Activated naive CD8-positive, alpha-beta T cell treated with anti-CD3 and anti-CD28 coated beads, Interleukin-2, amount 50 U/mL, for 16 hours (primary cell): ENCODE results near the gene ALKBH4.
"Not testable (repeated sequence)": the region's sequence is repeated elsewhere in the genome, so short reads cannot be mapped to it uniquely, and the experiment has no call there.

Experiments
- DNase-seq: peaks from one replicate; pipeline ENCODE4 v3.0.0-alpha.2; 2020; ENCODE audit warnings: low read depth, low spot score

The ALKBH4 gene

DNA sequence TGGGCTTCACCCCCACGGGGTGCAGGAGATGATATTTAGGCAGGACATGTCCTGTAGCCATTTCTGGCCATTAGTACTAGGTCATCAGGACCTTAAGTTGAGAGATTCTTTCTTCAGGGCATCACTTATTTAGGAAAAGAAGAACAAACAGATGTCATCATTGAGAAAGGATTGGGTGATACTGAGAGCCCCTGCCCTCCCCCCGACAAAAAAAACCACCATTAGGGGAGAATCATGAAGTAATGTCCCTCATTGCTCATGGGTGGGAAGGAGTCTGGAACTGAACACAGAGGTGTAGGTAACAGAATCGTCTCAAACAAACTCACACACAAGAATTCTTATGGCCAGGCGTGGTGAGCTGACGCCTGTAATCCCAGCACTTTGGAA is 37.7 kb downstream of the ALKBH4 start:
- no peak for DNase-seq

DNA sequence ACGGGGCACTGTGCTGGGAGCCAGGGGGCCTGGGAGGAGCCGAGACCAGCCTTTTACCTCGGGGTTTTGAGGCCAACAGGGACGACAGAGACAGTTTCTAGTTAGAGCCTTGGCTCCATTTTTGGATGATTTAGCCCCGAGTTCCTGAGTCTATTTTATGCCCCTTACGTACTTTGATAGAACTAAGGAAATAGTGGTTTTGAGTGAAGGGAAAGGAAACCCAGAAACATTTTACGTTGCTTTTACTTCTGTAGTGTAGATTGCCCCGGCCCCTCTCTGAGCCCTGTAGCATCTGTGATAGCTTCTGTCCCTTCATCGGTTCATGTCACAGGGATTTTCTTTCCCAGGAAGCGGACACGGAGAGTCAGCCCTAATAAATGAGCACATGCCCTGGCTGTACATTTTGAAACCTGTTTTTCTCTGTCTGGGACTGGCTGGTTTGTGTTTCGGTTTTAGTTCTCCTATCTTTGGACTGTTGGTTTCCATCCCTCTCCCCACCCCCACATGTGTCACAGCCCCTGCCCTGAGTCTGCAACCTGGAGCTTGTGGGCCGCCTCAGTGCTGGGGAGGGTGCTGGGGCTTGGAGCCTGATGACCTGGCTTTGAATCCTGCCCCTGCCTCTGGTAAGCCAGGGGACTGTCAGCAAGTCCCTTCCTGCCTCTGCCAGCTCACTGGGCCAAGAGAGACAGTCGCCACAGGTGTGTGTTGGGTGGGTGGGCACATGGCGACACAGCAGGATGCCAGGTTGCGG is 38.2 kb downstream of the ALKBH4 start:
- peak; percentile 74 for DNase-seq

DNA sequence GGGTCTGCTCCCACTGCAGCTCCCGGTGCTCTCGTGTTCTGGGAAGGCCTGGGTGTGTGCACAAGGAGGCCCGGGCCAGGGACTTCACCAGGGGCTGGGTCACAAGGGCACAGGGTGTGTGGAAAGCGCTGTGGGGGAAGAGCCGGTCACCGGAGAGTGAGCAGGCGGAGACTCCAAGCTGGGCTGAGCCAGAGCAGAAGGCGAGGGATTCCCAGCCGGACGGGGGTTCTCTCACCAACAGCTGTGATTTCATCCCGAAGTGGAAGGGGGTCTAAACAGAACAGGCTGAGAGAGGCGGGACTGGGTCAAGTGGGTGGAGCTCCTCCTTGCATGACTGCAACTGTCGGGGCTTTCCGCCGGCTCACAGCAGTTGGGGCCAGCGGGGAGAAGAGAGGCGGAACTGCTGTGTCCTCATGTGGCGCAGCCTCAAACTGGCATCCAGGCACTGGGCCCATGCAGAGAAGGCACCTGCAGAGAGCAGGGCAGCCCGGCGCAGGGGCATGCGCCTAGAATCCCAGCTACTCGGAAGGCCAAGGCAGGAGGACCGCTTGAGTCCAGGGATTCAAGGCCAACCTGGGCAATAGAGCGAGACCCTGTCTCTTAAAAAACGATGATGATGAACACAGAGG is 38.9 kb downstream of the ALKBH4 start:
- DNase-seq = peak; percentile 72

DNA sequence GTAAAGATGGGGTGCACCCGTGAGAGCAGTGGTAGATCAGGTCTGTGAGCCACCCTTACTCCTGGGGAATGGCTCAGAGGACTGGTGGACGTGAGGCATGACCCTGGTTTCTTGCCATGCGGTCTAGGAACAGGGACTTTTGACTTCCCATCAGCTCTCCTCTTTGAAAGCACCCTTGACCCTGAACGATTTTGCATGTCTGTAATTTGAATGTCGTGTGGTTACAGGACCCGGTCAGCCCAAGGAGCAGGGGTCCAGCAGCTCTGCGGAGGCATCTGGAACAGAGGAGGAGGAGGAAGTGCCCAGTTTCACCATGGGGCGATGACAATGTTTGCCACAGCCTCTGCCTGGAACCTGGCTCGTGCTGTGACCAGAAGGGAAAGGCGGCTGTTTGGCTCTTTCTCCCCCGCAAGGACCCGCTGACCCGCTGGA is 39.9 kb downstream of the ALKBH4 start:
- no peak for DNase-seq

DNA sequence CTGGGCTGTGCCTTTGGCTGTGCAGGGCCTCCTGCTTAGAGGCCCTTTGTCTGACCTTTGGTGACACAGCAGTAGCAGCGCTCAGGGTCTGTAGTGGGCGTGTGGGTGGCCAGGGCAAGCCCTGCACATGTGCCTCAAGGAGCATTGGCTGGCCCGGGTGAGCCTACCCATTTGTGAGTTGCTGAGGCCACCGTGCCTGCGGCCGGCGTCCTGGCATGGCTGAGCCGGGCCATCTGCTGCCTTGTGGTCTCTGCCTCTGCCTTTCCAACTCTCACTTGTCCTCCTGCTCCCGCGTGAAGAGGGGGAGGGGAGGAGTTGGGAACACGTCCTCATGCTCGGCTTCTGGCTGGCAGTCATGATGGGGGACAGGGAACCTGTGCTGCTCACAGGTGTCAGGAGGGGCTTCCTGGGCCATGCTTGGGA is 40.5 kb downstream of the ALKBH4 start:
- no peak for DNase-seq

DNA sequence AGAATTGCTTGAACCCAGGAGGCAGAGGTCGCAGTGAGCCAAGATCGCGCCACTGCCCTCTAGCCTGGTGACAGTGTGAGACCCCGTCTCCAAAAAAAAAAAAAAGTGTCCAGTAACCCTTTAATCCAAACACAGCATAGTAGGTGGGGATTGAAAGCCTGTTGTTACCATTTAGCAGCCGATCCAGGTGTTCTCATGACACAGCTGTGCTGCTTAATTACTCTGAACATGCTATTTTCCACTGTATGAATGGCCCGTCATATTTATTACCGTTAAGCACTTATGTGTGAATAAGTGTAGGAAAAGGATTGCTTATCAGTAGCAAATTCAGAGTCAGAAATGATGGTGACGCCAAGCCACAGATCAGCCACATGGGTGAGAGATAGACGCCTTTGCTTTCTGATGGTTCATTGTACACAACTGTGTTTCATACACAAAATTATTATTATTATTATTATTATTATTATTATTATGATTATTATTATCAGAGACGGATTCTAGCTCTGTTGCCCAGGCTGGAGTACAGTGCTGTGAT is 42.9 kb downstream of the ALKBH4 start:
- no peak for DNase-seq

DNA sequence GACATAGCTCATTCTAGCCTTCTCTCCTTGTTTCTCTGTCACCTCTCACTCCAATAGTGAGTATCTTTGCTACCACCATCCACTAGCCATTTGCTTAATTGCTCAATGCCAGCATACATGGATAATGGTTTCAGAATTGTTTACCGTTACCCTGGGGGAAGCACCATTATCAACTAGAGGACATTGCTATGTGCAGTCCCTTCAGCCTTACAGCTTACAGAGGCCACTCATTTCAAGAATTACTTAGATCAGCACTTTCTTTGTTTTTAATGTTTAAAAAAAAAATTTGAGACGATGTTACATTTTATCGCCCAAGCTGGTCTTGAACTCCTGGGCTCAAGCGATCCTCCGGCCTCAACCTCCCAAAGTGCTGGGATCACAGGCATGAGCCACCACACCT is 46.1 kb downstream of the ALKBH4 start:
- DNase-seq = no peak

DNA sequence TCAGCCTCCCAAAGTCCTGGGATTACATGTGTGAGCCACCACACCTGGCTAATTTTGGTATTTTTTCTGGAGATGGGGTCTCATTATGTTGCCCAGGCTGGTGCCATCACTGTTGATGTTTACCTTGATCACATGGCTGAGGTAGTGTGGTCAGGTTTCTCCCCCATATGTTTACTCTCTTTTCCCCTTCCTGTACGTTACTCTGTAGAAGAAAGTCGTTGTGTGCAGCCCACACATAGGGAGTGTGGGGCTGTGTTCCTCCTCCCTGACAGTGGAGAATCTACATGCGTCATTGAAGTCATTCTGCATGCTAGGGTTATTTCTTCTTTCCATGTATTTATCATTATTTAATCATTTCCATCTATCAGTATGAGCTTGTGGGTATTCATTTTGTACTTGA is 47.6 kb downstream of the ALKBH4 start:
- no peak for DNase-seq

DNA sequence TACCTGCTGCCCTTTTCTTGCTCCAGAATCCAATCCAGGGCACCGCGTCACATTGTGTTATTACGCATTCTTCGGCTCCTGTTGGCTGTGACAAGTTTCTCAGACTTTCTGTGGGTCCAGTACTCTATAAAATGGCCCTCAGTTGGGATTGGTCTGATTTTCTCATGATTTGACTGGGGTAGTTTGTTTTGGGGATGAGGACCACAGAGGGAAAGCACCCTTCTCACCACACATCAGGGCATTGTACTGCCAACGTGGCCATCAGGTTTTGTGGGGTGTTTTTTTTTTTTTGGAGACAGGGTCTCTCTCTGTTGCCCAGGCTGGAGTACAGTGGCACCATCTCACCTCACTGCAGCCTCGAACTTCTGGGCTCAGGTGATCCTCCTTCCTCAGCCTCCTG is 48.3 kb downstream of the ALKBH4 start:
- no peak for DNase-seq

DNA sequence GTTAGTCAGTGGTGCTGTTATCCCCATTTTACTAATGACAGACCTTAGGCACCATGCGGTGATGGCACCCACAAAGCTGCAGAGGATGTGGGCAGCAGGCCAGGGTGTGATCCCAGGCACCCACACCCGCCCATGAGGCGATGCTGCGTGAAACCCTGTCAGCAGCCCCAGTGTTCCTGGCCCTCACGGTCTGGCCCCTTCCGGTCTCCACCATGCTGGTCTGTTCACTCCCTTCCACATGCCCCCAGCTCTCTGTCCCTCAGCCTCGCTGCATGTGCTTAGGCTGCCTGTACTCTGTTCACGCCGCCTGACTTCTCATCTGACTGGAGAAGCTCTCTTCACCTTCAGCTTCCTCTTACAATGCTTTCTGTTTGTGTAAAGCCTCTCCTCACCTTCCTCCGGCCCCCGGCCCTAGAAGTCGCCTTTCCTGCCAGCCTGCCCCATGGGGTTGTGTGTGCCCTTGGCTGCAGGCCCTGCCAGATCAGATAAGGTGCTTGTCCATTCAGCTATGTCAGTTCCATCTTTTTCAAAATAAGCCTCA is 48.9 kb downstream of the ALKBH4 start:
- DNase-seq = no peak

DNA sequence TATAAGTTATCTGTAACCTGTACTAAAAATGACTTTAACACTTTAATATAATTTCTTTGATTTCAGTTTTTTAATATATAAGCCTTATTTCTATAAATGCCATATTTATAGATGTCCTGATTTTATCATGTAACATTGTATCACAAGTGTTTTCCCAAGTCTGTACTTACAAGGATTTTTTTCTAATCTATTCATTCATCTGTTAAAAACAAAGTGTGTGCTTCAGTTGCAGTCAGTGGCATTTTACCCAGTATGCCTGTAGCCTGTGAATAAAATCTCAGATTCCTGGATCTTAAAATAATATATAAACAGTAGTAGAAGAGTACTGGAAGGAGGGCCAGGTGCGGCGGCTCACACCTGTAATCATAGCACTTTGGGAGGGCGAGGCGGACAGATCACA is 51.1 kb downstream of the ALKBH4 start:
- DNase-seq = no peak

DNA sequence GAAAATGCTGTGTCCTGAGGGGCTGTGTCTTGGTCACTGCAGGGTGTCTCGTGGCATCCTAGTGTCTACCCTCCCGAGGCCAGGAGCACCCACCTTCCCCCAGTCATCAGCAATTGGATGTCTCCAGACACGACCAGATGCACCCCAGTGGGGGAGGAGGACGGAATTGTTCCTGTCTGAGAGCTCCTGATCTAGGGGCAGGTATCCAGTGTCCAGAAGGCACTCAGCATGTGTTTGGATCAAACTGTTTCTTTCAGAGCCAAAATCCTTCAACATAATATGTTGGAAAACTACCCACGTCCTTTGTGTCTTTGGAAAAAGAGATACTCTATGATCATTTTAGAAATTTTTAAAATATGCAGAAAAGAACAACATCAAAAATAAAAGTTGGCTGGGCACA is 51.6 kb downstream of the ALKBH4 start:
- DNase-seq = no peak

DNA sequence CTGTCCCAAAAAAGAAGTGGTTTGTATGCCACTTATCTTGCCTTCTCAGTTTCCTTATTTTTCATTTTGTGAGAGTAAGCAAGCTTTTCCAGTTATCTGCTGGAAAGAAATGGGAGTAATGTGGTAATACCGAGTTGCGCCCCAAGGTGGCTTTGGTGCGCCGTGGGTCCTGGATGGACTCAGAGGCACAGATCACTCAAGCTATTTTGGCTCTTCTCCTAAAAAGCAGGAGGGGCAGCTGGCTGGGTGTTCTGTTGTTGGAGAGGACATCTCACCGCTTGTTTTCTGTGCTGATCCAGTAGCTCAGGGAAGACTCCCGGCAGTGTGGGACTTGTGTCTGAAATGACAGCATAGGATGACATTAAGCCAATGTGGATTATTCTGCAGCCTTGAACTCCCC is 52.1 kb downstream of the ALKBH4 start:
- DNase-seq = no peak

DNA sequence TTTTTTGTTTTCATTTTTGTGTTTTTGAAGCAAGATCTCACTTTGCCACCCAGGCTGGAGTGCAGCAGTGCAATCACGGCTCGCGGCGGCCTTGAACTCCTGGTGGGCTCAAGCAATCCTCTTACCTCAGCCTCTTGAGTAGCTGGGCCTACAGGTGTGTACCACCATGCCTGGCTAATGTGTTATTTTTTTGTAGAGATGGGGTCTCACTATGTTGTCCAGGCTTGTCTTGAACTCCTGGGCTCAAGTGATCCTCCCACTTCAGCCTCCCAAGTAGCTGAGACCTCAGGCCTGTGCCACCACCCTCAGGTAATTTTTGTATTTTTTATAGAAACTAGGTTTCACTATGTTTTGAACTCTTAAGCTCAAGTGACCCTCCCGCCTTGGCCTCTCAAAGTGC is 53.7 kb downstream of the ALKBH4 start:
- no peak for DNase-seq

DNA sequence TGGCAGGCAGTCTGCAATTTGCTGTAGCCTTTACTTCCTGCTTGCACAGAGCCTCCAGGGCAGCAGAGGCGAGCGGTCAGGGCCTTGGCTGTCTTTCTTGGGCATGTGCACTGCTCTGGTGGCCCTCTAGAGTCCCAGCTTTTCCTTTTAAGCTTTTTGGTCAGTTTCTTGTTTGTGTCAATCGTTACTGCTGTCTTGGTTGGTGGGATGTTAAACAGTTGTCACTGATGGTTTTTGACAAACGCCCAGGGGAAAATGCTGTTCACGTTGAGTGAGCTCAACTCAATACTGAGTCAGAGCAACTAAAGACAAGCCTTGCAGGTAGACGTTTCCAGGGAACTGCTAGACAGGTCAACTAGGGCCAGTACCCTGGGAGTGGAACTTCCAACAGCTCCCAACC is 54.5 kb downstream of the ALKBH4 start:
- DNase-seq = no peak

DNA sequence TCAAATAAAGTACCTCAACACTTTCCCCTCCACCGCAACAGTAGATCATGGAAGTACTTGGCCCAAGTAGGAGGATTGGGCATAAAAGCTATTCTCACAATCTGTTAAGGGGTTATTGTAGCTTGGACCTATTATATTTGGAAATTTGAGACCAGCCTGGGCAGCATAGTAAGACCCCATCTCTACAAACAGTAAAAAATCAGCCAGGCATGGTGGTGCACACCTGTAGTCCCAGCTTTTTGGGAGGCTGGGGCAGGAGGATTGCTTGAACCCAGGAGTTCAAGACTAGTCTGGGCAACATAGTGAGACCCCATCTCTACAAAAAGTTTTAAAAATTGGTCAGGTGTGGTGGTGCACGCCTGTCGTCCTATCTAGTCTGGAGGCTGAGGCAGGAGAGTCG is 55.3 kb downstream of the ALKBH4 start:
- no peak for DNase-seq

DNA sequence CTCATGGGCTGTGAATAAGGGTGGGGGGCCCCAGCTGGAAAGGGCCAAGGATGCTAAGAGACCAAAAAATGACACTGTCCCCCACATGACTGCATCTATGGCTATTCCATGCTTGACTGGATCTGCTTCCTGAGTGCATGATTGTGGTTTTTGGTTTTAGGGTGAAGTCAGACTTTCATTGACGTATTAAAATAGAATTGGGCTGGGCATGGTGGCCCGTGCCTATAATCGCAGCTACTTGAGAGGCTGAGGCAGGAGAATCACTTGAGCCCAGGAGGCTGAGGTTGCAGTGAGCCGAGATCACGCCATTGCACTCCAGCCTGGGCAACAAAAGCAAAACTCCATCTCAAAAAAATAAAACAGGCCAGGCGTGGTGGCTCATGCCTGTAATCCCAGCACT is 56.1 kb downstream of the ALKBH4 start:
- not testable (repeated sequence) for DNase-seq

DNA sequence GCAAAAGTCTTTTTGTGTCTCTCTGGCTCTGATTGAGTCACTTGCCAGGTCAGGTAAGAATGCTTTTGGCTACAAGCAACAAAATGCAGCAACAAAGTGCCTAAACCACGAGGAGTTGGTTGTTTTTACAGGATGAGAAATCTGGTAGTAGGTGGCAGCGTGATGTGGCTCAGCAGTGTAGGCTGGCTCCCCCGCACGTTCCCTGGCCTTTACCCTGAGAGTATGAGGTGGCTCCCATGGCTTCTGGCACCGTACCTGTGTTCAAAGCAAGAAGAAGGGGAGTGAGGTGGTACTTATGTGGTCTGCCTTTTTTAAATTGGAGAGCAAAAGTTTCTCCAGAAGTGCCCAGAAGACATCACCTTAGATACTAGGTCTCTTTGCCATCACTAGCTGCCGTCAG is 56.8 kb downstream of the ALKBH4 start:
- no peak for DNase-seq
